ENCODE results near the gene NTMT2.

Gene NTMT2

GRCh38 chr1:170175484-170175883 lies 29.7 kb downstream of the NTMT2 start:
- no peak for TF ChIP-seq OSR1 (CRISPR knock-in tag; IDR thresholded peaks at IDR 0.05)
- no peak for TF ChIP-seq ZFP30 (CRISPR knock-in tag; IDR thresholded peaks at IDR 0.05)
- no peak for TF ChIP-seq RARB (CRISPR knock-in tag; IDR thresholded peaks at IDR 0.05)
- TF ChIP-seq ESRRG (CRISPR knock-in tag; IDR thresholded peaks at IDR 0.05) = no peak
- no peak for TF ChIP-seq ZC3H10 (CRISPR knock-in tag; IDR thresholded peaks at IDR 0.05)
- TF ChIP-seq GLIS3 (CRISPR knock-in tag; IDR thresholded peaks at IDR 0.05) = no peak
- no peak for TF ChIP-seq PATZ1 (CRISPR knock-in tag; IDR thresholded peaks at IDR 0.05; ENCODE audit: borderline replicate concordance)
- no peak for TF ChIP-seq BACH2 (CRISPR knock-in tag; IDR thresholded peaks at IDR 0.05; ENCODE audit: borderline replicate concordance)
- no peak for TF ChIP-seq ISL1 (CRISPR knock-in tag; IDR thresholded peaks at IDR 0.05)
- no peak for TF ChIP-seq SNAI2 (CRISPR knock-in tag; IDR thresholded peaks at IDR 0.05)
- no peak for TF ChIP-seq TSHZ2 (CRISPR knock-in tag; IDR thresholded peaks at IDR 0.05)
- no peak for ATAC-seq

GRCh38 chr1:170176772-170177171 lies 31.0 kb downstream of the NTMT2 start:
- TF ChIP-seq ZNF565 (CRISPR knock-in tag; conservative IDR thresholded peaks at IDR 0.05; ENCODE audit: low read depth) (no peak), BACH2 (CRISPR knock-in tag; IDR thresholded peaks at IDR 0.05; ENCODE audit: borderline replicate concordance) (no peak), POU6F1 (CRISPR knock-in tag; IDR thresholded peaks at IDR 0.05; ENCODE audit: borderline replicate concordance, low read depth) (no peak), ZFP3 (CRISPR knock-in tag; IDR thresholded peaks at IDR 0.05) (no peak), CSDC2 (CRISPR knock-in tag; IDR thresholded peaks at IDR 0.05) (no peak), ISL1 (CRISPR knock-in tag; IDR thresholded peaks at IDR 0.05) (no peak), ZNF70 (CRISPR knock-in tag; IDR thresholded peaks at IDR 0.05) (no peak), GLIS3 (CRISPR knock-in tag; IDR thresholded peaks at IDR 0.05) (no peak), SNAI2 (CRISPR knock-in tag; IDR thresholded peaks at IDR 0.05) (no peak), CREB5 (CRISPR knock-in tag; IDR thresholded peaks at IDR 0.05; ENCODE audit: low read depth) (no peak), TCF4 (CRISPR knock-in tag; IDR thresholded peaks at IDR 0.05; ENCODE audit: borderline replicate concordance) (no peak), ESRRG (CRISPR knock-in tag; IDR thresholded peaks at IDR 0.05) (no peak), TSHZ2 (CRISPR knock-in tag; IDR thresholded peaks at IDR 0.05) (no peak), CSRNP3 (CRISPR knock-in tag; IDR thresholded peaks at IDR 0.05) (no peak), ZC3H10 (CRISPR knock-in tag; IDR thresholded peaks at IDR 0.05) (no peak), ARNTL (CRISPR knock-in tag; IDR thresholded peaks at IDR 0.05; ENCODE audit: borderline replicate concordance, low read depth) (no peak)
- ATAC-seq = no peak

Data from SK-N-SH treated with all-trans-retinoic acid at 6 μM for 48 hours (cell line).